HEK293 (cell line): ENCODE measurements around the gene LDLRAD3.

ENCODE experiments used
- CTCF ChIA-PET: fragments of 350-600 bp; formaldehyde crosslinking; extraction: SDS; loops from one replicate; lab custom pipeline; 2021; ENCODE audit warnings: antibody characterized with exemption; lab: Yijun Ruan, JAX
- POLR2A ChIA-PET: fragments of 300-600 bp; formaldehyde crosslinking; extraction: SDS; loops from one replicate; lab custom pipeline; 2020; ENCODE audit warnings: antibody characterized with exemption, inconsistent platforms; lab: Yijun Ruan, JAX
- H3K27ac ChIP-seq: fragments of 200-500 bp; sonication (Bioruptor generic); 2 replicates; pipeline ENCODE4 v1.5.1; 2014; ENCODE audit warnings: low read depth, low read length, control low read depth, inconsistent platforms; ENCODE audit errors: extremely low read depth
- H3K36me3 ChIP-seq, 2 experiments: fragments of 200-500 bp in 1 of 2; sonication (Bioruptor generic) in 1 of 2; 1 replicate in 1 of 2; 2 replicates in 1 of 2; pipeline ENCODE4 v1.5.1; 2014 to 2017; ENCODE audit warnings: inconsistent platforms in 2 of 2, low read length in 2 of 2; ENCODE audit not compliant: control insufficient read depth in 2 of 2, insufficient read depth in 1 of 2
- H3K4me1 ChIP-seq: fragments of 200-500 bp; sonication (Bioruptor generic); 2 replicates; pipeline ENCODE4 v1.5.1; 2014; ENCODE audit warnings: mild to moderate bottlenecking, low read length, inconsistent platforms; ENCODE audit not compliant: control insufficient read depth, insufficient read depth
- H3K4me3 ChIP-seq: 2 replicates; pipeline ENCODE4 v1.5.1; 2011; ENCODE audit warnings: low read depth, mild to moderate bottlenecking, control low read depth, low read length, moderate library complexity
- H3K9me3 ChIP-seq: fragments of 200-500 bp; sonication (Bioruptor generic); 2 replicates; pipeline ENCODE4 v1.5.1; 2014; ENCODE audit warnings: low read depth, low read length, inconsistent platforms; ENCODE audit not compliant: control insufficient read depth, insufficient read depth
- BCL11B ChIP-seq: fragments of 450-650 bp; formaldehyde crosslinking; IDR thresholded peaks from 2 replicates; pipeline ENCODE4 v1.5.1; 2016; ENCODE audit warnings: low read depth, missing biosample characterization, missing genetic modification characterization
- BCL6B ChIP-seq: fragments of 450-650 bp; formaldehyde crosslinking; IDR thresholded peaks from 2 replicates; pipeline ENCODE4 v1.5.1; 2017; ENCODE audit warnings: missing biosample characterization, missing genetic modification characterization
- FEZF1 ChIP-seq: fragments of 450-650 bp; formaldehyde crosslinking; IDR thresholded peaks from 2 replicates; pipeline ENCODE4 v1.5.1; 2016; ENCODE audit warnings: missing biosample characterization, missing genetic modification characterization
- GLI2 ChIP-seq: fragments of 450-650 bp; formaldehyde crosslinking; IDR thresholded peaks from 2 replicates; pipeline ENCODE4; 2017; ENCODE audit warnings: missing biosample characterization, missing genetic modification characterization, low read depth, borderline replicate concordance
- INSM2 ChIP-seq: fragments of 450-650 bp; formaldehyde crosslinking; IDR thresholded peaks from 2 replicates; pipeline ENCODE4 v1.5.1; 2016; ENCODE audit warnings: missing biosample characterization, missing genetic modification characterization
- KLF16 ChIP-seq: fragments of 450-650 bp; formaldehyde crosslinking; IDR thresholded peaks from 2 replicates; pipeline ENCODE4 v1.5.1; 2017; ENCODE audit warnings: missing biosample characterization, missing genetic modification characterization
- PRDM6 ChIP-seq: fragments of 450-650 bp; formaldehyde crosslinking; IDR thresholded peaks from 2 replicates; pipeline ENCODE4 v1.5.1; 2017; ENCODE audit warnings: missing biosample characterization, missing genetic modification characterization
- SETDB1 ChIP-seq: IDR thresholded peaks from one replicate; pipeline ENCODE4 v1.6.1; 2017; ENCODE audit warnings: mild to moderate bottlenecking, low read length, moderate library complexity, mixed read lengths; ENCODE audit not compliant: insufficient read length
- SP3 ChIP-seq: fragments of 450-650 bp; formaldehyde crosslinking; IDR thresholded peaks from 2 replicates; pipeline ENCODE4 v1.5.1; 2016; ENCODE audit warnings: missing biosample characterization, missing genetic modification characterization
- ZBTB48 ChIP-seq: fragments of 450-650 bp; formaldehyde crosslinking; IDR thresholded peaks from 2 replicates; pipeline ENCODE4 v1.5.1; 2016; ENCODE audit warnings: missing biosample characterization, missing genetic modification characterization
- ZEB2 ChIP-seq: fragments of 450-650 bp; formaldehyde crosslinking; IDR thresholded peaks from 2 replicates; pipeline ENCODE4 v1.5.1; 2016; ENCODE audit warnings: missing biosample characterization, missing genetic modification characterization
- ZNF121 ChIP-seq: fragments of 450-650 bp; formaldehyde crosslinking; IDR thresholded peaks from 2 replicates; pipeline ENCODE4 v1.5.1; 2016; ENCODE audit warnings: missing biosample characterization, missing genetic modification characterization
- ZNF132 ChIP-seq: fragments of 450-650 bp; formaldehyde crosslinking; IDR thresholded peaks from 2 replicates; pipeline ENCODE4 v1.5.1; 2017; ENCODE audit warnings: missing biosample characterization, missing genetic modification characterization, borderline replicate concordance
- ZNF202 ChIP-seq: fragments of 450-650 bp; formaldehyde crosslinking; IDR thresholded peaks from 2 replicates; pipeline ENCODE4 v1.5.1; 2016; ENCODE audit warnings: missing biosample characterization, missing genetic modification characterization, borderline replicate concordance
- ZNF214 ChIP-seq: fragments of 450-650 bp; formaldehyde crosslinking; IDR thresholded peaks from 2 replicates; pipeline ENCODE4 v1.5.1; 2017; ENCODE audit warnings: missing biosample characterization, mild to moderate bottlenecking, missing genetic modification characterization, borderline replicate concordance
- ZNF280C ChIP-seq: fragments of 450-650 bp; formaldehyde crosslinking; IDR thresholded peaks from 2 replicates; pipeline ENCODE4 v1.5.1; 2016; ENCODE audit warnings: missing biosample characterization, missing genetic modification characterization
- ZNF311 ChIP-seq: fragments of 450-650 bp; formaldehyde crosslinking; IDR thresholded peaks from 2 replicates; pipeline ENCODE4 v1.5.1; 2017; ENCODE audit warnings: missing biosample characterization, missing genetic modification characterization, borderline replicate concordance
- ZNF366 ChIP-seq: fragments of 450-650 bp; formaldehyde crosslinking; conservative IDR thresholded peaks from 2 replicates; pipeline ENCODE4 v1.5.1; 2016; ENCODE audit warnings: missing biosample characterization, missing genetic modification characterization
- ZNF416 ChIP-seq: fragments of 450-650 bp; formaldehyde crosslinking; IDR thresholded peaks from 2 replicates; pipeline ENCODE4 v1.5.1; 2016; ENCODE audit warnings: missing biosample characterization, missing genetic modification characterization
- ZNF571 ChIP-seq: fragments of 450-650 bp; formaldehyde crosslinking; IDR thresholded peaks from 2 replicates; pipeline ENCODE4 v1.5.0; 2017; ENCODE audit warnings: missing biosample characterization, missing genetic modification characterization
- ZNF596 ChIP-seq: fragments of 450-650 bp; IDR thresholded peaks from 2 replicates; pipeline ENCODE4 v1.5.0; 2018; ENCODE audit warnings: missing biosample characterization, mild to moderate bottlenecking, missing genetic modification characterization, moderate library complexity
- ZNF626 ChIP-seq: fragments of 450-650 bp; sonication (Bioruptor Pico); formaldehyde crosslinking; IDR thresholded peaks from 2 replicates; pipeline ENCODE4 v1.5.1; 2018; ENCODE audit warnings: missing biosample characterization, missing genetic modification characterization, inconsistent platforms
- ZNF660 ChIP-seq: fragments of 450-650 bp; IDR thresholded peaks from 2 replicates; pipeline ENCODE4 v1.5.1; 2018; ENCODE audit warnings: missing biosample characterization, mild to moderate bottlenecking, missing genetic modification characterization
- ZNF677 ChIP-seq: fragments of 450-650 bp; IDR thresholded peaks from 2 replicates; pipeline ENCODE4 v1.5.0; 2018; ENCODE audit warnings: missing biosample characterization, mild to moderate bottlenecking, missing genetic modification characterization, moderate library complexity
- ZNF791 ChIP-seq: fragments of 450-650 bp; formaldehyde crosslinking; IDR thresholded peaks from 2 replicates; pipeline ENCODE4 v1.5.1; 2016; ENCODE audit warnings: missing biosample characterization, missing genetic modification characterization
- ZSCAN16 ChIP-seq: fragments of 450-650 bp; formaldehyde crosslinking; IDR thresholded peaks from 2 replicates; pipeline ENCODE4 v1.5.1; 2016; ENCODE audit warnings: missing biosample characterization, missing genetic modification characterization
- ZSCAN23 ChIP-seq: fragments of 450-650 bp; formaldehyde crosslinking; IDR thresholded peaks from 2 replicates; pipeline ENCODE4 v1.5.1; 2016; ENCODE audit warnings: missing biosample characterization, missing genetic modification characterization

Gene LDLRAD3

GRCh38 chr11:36139767-36140166, 195.9 kb downstream of the LDLRAD3 start:
- H3K27ac ChIP-seq: no peak overlapping the region
- no peaks in the 10 kb centered on the region for H3K36me3 ChIP-seq
- peaks cover 4% of the 10 kb centered on the region; the same call in 1 of the 2 replicates for H3K4me1 ChIP-seq
- no peak overlapping the region for H3K4me3 ChIP-seq
- no peaks in the 10 kb centered on the region for H3K9me3 ChIP-seq
- TF ChIP-seq INSM2 (tag by site-specific recombination) (no peak), ZNF626 (tag by site-specific recombination) (no peak), KLF16 (no peak), ZNF677 (tag by site-specific recombination) (no peak), BCL11B (no peak), SP3 (tag by site-specific recombination) (no peak), GLI2 (tag by site-specific recombination) (no peak), ZBTB48 (no peak), ZNF121 (tag by site-specific recombination) (no peak), ZEB2 (tag by site-specific recombination) (no peak), ZNF660 (tag by site-specific recombination) (no peak), BCL6B (no peak), ZSCAN23 (tag by site-specific recombination) (no peak), ZSCAN16 (no peak), SETDB1 (no peak)
- CTCF ChIA-PET: interaction anchor here (0.6 kb wide), 1 partner anchor 68 kb away, joined by 3 read pairs; no protein-coding TSS in a partner anchor
- POLR2A ChIA-PET: no interaction called here

GRCh38 chr11:36141196-36141953, 197.5 kb downstream of the LDLRAD3 start:
- H3K4me3 ChIP-seq: no peak overlapping the region
- ChIA-PET POLR2A (interaction anchor here (0.5 kb wide), 1 partner anchor 9 kb away, joined by 4 read pairs; no protein-coding TSS in a partner anchor), CTCF (interaction anchor here (0.7 kb wide), 1 partner anchor 101 kb away, joined by 3 read pairs; no protein-coding TSS in a partner anchor)
- peaks cover 4% of the 10 kb centered on the region; the same call in 1 of the 2 replicates for H3K4me1 ChIP-seq
- H3K36me3 ChIP-seq: no peaks in the 10 kb centered on the region
- H3K27ac ChIP-seq: no peak overlapping the region
- TF ChIP-seq ZNF366 (no peak), ZNF202 (tag by site-specific recombination) (no peak)
- no peaks in the 10 kb centered on the region for H3K9me3 ChIP-seq

GRCh38 chr11:36141956-36142355, 198.1 kb downstream of the LDLRAD3 start:
- Histone ChIP-seq H3K9me3 (no peaks in the 10 kb centered on the region), H3K27ac (no peak overlapping the region), H3K36me3 (no peaks in the 10 kb centered on the region), H3K4me3 (no peak overlapping the region), H3K4me1 (peaks cover 4% of the 10 kb centered on the region; the same call in 1 of the 2 replicates)
- CTCF ChIA-PET: no interaction called here
- POLR2A ChIA-PET: no interaction called here
- no peak for TF ChIP-seq PRDM6
- TF ChIP-seq ZNF132 (tag by site-specific recombination): no peak
- no peak for TF ChIP-seq ZNF416
- TF ChIP-seq ZNF596: no peak
- TF ChIP-seq ZNF214: no peak
- TF ChIP-seq ZNF311 (tag by site-specific recombination): no peak
- no peak for TF ChIP-seq ZNF280C
- no peak for TF ChIP-seq FEZF1 (tag by site-specific recombination)
- no peak for TF ChIP-seq ZNF571 (tag by site-specific recombination)
- no peak for TF ChIP-seq ZNF791 (tag by site-specific recombination)
